Measurements from ENCODE around the gene DENND5A.
A peak's percentile ranks its signal among the peaks of the same experiment; 100 is the strongest.

DENND5A gene

DNA sequence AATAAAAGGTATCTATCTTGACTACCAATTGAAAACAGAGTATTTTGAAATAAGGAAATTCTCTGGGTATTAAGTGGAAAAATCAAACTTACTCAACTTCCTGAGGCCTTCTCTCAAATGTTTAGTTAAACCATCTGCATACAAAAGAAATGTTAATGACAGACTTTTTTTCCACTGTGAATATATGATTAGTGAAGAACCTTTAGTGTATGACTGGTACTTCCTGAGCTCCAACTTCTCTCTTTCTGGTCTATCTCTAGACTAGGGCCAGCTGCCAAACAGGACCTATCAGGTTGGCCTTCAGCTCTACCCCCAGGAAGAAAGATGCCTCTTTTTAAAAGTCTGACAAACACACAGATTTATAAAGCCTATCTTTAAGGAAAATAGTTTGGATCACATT lies 105.0 kb downstream of the DENND5A start:
- no peaks in the 10 kb centered on the region for H3K9me3 ChIP-seq (ENCODE audit: low read depth, low read length)
- no peak overlapping the region for H3K9ac ChIP-seq (ENCODE audit: insufficient read length)
- TF ChIP-seq EZH2 (IDR thresholded peaks at IDR 0.05) (no peak), POLR2AphosphoS5 (IDR thresholded peaks at IDR 0.05; ENCODE audit: borderline replicate concordance, low read depth, low read length) (no peak)
- H3K27ac ChIP-seq, result peak overlapping the region; percentile 60
- DNase-seq (ENCODE audit: low read depth, low spot score), result no peak
- H3K36me3 ChIP-seq (ENCODE audit: insufficient read depth, low read length), result peaks cover 31% of the 10 kb centered on the region
- H3K4me3 ChIP-seq, result no peak overlapping the region

GRCh38 chr11:9158898-9159391 lies 106.2 kb downstream of the DENND5A start:
- DNase-seq (ENCODE audit: low read depth, low spot score), result no peak
- peaks cover 31% of the 10 kb centered on the region for H3K36me3 ChIP-seq (ENCODE audit: insufficient read depth, low read length)
- no peak overlapping the region for H3K4me3 ChIP-seq
- H3K9ac ChIP-seq (ENCODE audit: insufficient read length), result no peak overlapping the region
- TF ChIP-seq EZH2 (IDR thresholded peaks at IDR 0.05) (no peak), POLR2AphosphoS5 (IDR thresholded peaks at IDR 0.05; ENCODE audit: borderline replicate concordance, low read depth, low read length) (no peak), FOXP2 (optimal IDR thresholded peaks at IDR 0.05; ENCODE audit: control extremely low read depth, extremely low read length, insufficient read depth) (no peak)
- H3K27ac ChIP-seq, result no peak overlapping the region
- no peaks in the 10 kb centered on the region for H3K9me3 ChIP-seq (ENCODE audit: low read depth, low read length)

- TF ChIP-seq FOXP2 (optimal IDR thresholded peaks at IDR 0.05; ENCODE audit: control extremely low read depth, extremely low read length, insufficient read depth), result no peak
- no peak for TF ChIP-seq EZH2 (IDR thresholded peaks at IDR 0.05)
- no peak for TF ChIP-seq POLR2AphosphoS5 (IDR thresholded peaks at IDR 0.05; ENCODE audit: borderline replicate concordance, low read depth, low read length)
- Histone ChIP-seq H3K27ac (no peak overlapping the region), H3K9me3 (ENCODE audit: low read depth, low read length) (no peaks in the 10 kb centered on the region), H3K4me3 (no peak overlapping the region), H3K36me3 (ENCODE audit: insufficient read depth, low read length) (peaks cover 44% of the 10 kb centered on the region), H3K9ac (ENCODE audit: insufficient read length) (no peak overlapping the region)
- no peak for DNase-seq (ENCODE audit: low read depth, low spot score)
Measured at GRCh38 chr11:9155930-9156329, 109.2 kb downstream of the DENND5A start.

DNA sequence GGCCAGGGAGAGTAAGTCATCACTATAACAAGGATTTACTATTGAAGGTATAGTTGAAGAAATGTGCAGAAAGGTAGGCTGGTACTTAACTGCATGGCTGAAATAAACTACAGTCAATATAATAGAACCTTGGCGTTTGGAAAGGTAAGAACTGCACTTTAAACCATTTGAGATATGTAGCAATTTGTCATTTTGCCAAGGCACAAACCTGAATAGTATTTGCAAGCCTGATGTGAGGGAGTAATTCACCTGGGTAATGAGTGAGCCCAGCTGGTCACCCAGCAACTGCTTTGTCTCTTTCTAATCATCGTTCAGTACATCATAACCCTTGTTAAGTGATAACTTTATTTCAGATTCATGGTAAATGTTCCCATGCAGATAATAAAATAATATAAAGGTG lies 111.5 kb downstream of the DENND5A start:
- Histone ChIP-seq H3K36me3 (ENCODE audit: insufficient read depth, low read length) (peaks cover 50% of the 10 kb centered on the region), H3K9me3 (ENCODE audit: low read depth, low read length) (no peaks in the 10 kb centered on the region), H3K4me3 (no peak overlapping the region), H3K27ac (no peak overlapping the region), H3K9ac (ENCODE audit: insufficient read length) (no peak overlapping the region)
- DNase-seq (ENCODE audit: low read depth, low spot score), result no peak
- TF ChIP-seq POLR2AphosphoS5 (IDR thresholded peaks at IDR 0.05; ENCODE audit: borderline replicate concordance, low read depth, low read length) (no peak), FOXP2 (optimal IDR thresholded peaks at IDR 0.05; ENCODE audit: control extremely low read depth, extremely low read length, insufficient read depth) (no peak), EZH2 (IDR thresholded peaks at IDR 0.05) (no peak)

- Histone ChIP-seq H3K36me3 (ENCODE audit: insufficient read depth, low read length) (peaks cover 54% of the 10 kb centered on the region), H3K27ac (no peak overlapping the region), H3K9ac (ENCODE audit: insufficient read length) (no peak overlapping the region), H3K4me3 (no peak overlapping the region), H3K9me3 (ENCODE audit: low read depth, low read length) (no peaks in the 10 kb centered on the region)
- no peak for TF ChIP-seq POLR2AphosphoS5 (IDR thresholded peaks at IDR 0.05; ENCODE audit: borderline replicate concordance, low read depth, low read length)
- TF ChIP-seq EZH2 (IDR thresholded peaks at IDR 0.05), result no peak
- no peak for TF ChIP-seq FOXP2 (optimal IDR thresholded peaks at IDR 0.05; ENCODE audit: control extremely low read depth, extremely low read length, insufficient read depth)
- no peak for DNase-seq (ENCODE audit: low read depth, low spot score)
Measured at GRCh38 chr11:9151631-9152030, 113.5 kb downstream of the DENND5A start.

DNA sequence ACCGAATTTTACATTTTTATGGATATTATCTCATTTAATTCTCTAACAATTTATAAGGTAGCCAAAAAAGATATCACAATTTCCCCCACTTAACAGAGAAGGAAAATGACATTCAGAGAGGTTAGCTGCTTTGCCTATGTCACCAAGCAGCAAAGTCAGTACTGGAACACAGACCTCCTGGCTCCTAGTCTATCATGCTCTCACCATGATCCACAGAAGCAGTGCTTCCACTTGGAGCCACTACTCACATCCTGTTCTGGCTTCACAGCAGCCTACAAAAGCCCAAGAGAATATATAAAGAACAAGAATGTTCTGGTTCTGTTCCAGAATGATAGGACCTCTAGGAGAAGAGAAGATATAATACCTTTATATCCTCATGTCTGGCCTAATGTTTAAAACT lies 114.2 kb downstream of the DENND5A start:
- no peaks in the 10 kb centered on the region for H3K9me3 ChIP-seq (ENCODE audit: low read depth, low read length)
- no peak overlapping the region for H3K9ac ChIP-seq (ENCODE audit: insufficient read length)
- DNase-seq (ENCODE audit: low read depth, low spot score), result no peak
- H3K27ac ChIP-seq, result no peak overlapping the region
- H3K36me3 ChIP-seq (ENCODE audit: insufficient read depth, low read length), result peaks cover 57% of the 10 kb centered on the region
- TF ChIP-seq POLR2AphosphoS5 (IDR thresholded peaks at IDR 0.05; ENCODE audit: borderline replicate concordance, low read depth, low read length) (no peak), FOXP2 (optimal IDR thresholded peaks at IDR 0.05; ENCODE audit: control extremely low read depth, extremely low read length, insufficient read depth) (no peak), EZH2 (IDR thresholded peaks at IDR 0.05) (no peak)
- no peak overlapping the region for H3K4me3 ChIP-seq

DNA sequence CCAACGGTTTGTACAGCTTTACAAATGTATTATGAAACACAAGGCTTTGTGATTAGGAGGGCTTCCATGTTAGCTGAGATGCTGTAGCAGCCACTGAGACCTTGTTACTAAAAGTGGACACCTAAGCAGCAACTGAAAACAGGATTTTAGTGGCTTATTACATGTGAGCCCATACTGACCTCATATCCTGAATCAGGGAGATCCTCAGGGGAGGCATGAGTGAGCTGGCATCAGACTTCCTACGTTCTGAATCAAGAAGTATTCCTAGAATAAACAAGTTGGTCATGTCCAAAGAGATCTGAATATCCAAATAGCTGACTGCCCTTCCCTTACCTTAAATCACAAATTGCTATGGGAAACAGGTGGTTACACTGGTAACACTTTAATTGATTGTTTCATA lies 114.6 kb downstream of the DENND5A start:
- Histone ChIP-seq H3K9ac (ENCODE audit: insufficient read length) (no peak overlapping the region), H3K4me3 (no peak overlapping the region), H3K36me3 (ENCODE audit: insufficient read depth, low read length) (peaks cover 61% of the 10 kb centered on the region), H3K27ac (no peak overlapping the region), H3K9me3 (ENCODE audit: low read depth, low read length) (no peaks in the 10 kb centered on the region)
- TF ChIP-seq EZH2 (IDR thresholded peaks at IDR 0.05), result no peak
- TF ChIP-seq POLR2AphosphoS5 (IDR thresholded peaks at IDR 0.05; ENCODE audit: borderline replicate concordance, low read depth, low read length), result no peak
- no peak for TF ChIP-seq FOXP2 (optimal IDR thresholded peaks at IDR 0.05; ENCODE audit: control extremely low read depth, extremely low read length, insufficient read depth)
- no peak for DNase-seq (ENCODE audit: low read depth, low spot score)

DNA sequence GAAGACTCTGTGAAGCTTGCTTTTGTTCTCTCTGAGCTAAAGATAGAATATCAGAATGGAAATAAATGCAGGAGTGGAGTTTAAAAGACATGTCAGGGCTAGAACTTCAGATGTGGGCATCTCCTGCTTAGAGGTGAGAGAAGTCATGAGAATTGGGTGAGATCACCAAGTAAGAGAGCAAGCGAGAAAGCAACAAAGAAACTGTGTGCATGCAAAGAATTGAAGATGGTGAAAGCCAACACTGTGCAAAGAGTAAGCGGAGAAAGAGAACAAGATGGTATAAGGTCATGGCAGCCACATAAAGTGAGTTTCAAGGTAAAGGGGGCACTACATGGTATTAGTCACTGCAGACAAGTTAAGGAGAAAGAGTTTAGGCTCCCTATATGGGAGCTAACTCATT lies 116.4 kb downstream of the DENND5A start:
- Histone ChIP-seq H3K27ac (no peak overlapping the region), H3K9ac (ENCODE audit: insufficient read length) (no peak overlapping the region), H3K36me3 (ENCODE audit: insufficient read depth, low read length) (peaks cover 76% of the 10 kb centered on the region), H3K9me3 (ENCODE audit: low read depth, low read length) (no peaks in the 10 kb centered on the region), H3K4me3 (no peak overlapping the region)
- no peak for TF ChIP-seq POLR2AphosphoS5 (IDR thresholded peaks at IDR 0.05; ENCODE audit: borderline replicate concordance, low read depth, low read length)
- no peak for TF ChIP-seq EZH2 (IDR thresholded peaks at IDR 0.05)
- no peak for TF ChIP-seq FOXP2 (optimal IDR thresholded peaks at IDR 0.05; ENCODE audit: control extremely low read depth, extremely low read length, insufficient read depth)
- no peak for DNase-seq (ENCODE audit: low read depth, low spot score)

DNA sequence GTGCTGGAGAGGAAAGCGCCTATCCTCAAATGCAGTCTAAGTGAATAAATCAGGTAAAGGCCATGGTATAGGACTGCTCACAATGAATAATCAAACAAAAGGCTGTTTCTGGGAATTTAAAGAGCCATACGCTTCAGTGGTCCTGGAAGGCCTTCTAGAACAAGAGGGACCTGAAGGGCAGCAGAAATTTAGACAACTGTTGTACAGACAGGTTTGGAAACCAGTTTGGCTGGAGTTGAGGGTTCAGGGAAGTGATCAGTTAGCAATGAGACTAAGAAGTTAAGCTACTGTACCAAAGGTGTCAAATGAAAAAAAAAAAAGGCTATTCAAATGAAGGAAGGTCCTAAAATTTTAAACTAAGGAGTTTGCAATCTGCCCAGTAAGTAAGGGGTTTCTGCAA lies 117.1 kb downstream of the DENND5A start:
- TF ChIP-seq EZH2 (IDR thresholded peaks at IDR 0.05) (no peak), FOXP2 (optimal IDR thresholded peaks at IDR 0.05; ENCODE audit: control extremely low read depth, extremely low read length, insufficient read depth) (no peak), POLR2AphosphoS5 (IDR thresholded peaks at IDR 0.05; ENCODE audit: borderline replicate concordance, low read depth, low read length) (no peak)
- Histone ChIP-seq H3K4me3 (no peak overlapping the region), H3K9me3 (ENCODE audit: low read depth, low read length) (no peaks in the 10 kb centered on the region), H3K27ac (no peak overlapping the region), H3K9ac (ENCODE audit: insufficient read length) (no peak overlapping the region), H3K36me3 (ENCODE audit: insufficient read depth, low read length) (peaks cover 77% of the 10 kb centered on the region)
- DNase-seq (ENCODE audit: low read depth, low spot score), result no peak

All from SK-N-MC (cell line).